HG02885 (cell line): ENCODE results near the gene SCN1A.
"Not testable (repeated sequence)": the region's sequence is repeated elsewhere in the genome, so short reads cannot be mapped to it uniquely, and the experiment has no call there.

Experiments used
- ATAC-seq: cut with Tn5 transposase; IDR thresholded peaks from one replicate; pipeline ENCODE4 v1.9.1; 2021; ENCODE audit warnings: mild to moderate bottlenecking; ENCODE audit not compliant: unreplicated experiment, poor library complexity

SCN1A gene

DNA sequence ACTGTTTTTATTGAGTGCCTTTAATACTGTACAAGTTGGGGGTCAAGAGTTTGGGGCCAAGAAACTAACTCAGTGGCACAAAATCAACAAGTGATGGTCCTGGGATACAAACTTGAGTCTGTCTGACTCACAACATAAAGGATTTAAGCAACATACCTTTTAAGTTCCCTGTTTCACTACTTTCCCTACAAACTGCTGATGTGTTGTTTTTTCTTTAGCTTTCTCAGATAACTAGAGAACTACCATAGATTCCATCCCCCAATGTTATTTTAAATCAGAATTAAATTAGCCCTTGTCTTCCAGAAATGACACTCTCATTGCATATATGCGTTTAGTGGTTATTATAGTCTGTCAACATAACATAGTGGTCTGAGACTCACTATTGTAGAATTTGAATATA, 116.2 kb downstream of the SCN1A start:
- no peak for ATAC-seq

DNA sequence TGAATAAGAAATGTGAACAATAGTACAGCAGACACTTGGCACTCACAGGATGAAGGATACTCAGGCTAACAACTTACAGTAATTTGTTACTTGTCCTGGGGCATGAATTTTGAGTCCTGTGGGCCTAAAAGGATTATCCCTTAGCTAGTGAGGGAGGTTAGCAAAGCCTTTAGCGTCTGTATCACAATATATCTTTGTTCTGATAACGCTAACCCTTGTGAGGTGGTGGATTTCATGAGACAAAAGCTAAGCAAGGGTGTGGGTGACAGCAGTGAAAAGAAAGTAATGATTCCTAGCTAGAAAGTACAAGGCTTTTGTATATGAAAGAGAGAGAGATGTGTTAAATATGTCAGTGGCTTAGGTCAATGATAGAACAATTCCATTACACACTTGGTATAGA, 127.4 kb downstream of the SCN1A start:
- no peak for ATAC-seq

DNA sequence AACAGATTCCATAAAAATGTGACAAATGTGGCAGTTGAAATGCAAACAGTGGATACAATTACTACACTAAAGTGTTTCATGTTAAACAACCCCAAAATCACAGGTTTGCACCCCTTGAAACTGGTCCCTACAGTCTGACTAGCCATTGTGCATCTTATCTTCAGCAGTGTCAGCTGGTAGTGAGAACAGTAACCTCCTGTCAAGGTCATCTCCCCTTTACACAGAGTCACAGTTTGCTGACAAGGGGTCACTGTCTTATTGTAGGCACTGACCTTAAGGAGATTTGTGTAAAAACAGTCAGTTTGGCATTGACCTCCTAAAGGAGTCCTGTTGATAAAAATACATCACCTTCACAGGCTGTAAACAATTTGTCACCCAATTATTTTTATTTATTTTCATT, 137.0 kb downstream of the SCN1A start:
- no peak for ATAC-seq

DNA sequence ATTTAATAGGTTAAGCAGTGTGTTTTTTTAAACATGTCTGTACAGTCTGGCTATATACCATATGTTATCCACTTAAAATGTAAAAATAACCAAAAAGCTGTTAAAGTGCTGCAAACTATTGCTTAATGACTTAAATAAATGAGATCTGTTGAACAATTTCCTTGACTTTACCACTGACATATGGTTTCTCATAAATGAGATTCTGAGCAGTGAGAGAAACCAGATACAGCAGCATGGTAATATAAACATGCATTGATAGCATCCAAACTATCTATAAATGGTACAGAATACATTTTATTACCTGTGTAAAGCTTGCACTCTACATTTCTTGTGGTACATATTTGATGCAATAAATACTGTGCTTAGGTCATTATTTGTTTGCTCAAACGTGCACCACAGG, 138.0 kb downstream of the SCN1A start:
- no peak for ATAC-seq

DNA sequence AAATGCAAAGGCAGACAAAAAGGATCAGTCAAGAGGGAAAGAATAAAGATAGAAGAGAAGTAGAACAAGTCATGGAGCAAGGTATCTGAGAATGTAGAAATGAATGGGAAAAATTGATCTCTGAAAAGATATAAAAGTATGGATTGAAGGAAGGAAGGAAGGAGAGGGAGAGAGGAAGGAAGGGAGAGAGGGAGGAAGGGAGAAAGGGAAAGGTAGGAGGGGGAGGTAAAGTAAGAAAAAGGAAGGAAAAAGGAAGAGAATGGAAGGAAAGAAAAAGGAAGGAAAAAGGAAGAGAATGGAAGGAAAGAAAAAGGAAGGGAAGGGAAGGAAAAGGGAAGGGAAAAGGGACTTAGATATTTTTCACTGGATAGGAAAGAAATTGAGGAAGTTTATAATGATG, 142.7 kb downstream of the SCN1A start:
- no peak for ATAC-seq

DNA sequence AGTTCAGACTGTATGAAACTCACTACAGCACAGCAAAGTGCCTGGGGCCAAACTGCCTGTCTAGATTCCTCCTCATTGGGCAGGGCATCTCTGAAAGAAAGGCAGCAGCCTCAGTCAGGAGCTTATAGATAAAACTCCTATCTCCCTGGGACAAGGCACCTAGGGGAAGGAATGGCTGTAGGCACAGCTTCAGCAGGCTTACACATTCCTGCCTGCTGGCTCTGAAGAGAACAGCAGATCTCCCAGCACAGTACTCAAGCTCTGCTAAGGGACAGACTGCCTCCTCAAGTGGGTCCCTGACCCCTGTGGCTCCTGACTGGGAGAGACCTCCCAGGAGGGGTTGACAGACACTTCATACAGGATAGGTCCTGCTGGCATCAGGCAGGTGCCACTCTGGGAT, 155.7 kb downstream of the SCN1A start:
- ATAC-seq, result not testable (repeated sequence)

DNA sequence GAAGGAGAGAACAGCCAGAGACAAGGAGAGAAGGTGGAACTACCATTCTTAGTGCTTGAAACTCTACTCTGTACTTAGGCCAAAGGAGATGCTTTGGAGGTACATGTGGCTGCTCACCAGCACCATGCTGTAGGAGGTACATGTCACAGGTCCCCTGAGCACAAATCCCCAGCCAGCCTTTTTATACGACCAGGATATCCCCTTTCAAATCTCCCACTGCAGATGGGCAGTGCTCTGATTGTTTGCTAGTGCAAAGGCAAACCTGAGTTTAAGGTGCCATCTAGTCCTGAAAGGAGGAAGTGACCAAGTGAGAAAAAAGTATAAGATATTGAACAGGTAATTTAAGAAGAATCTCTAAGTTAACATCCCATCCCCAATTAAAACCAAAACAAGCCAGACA, 157.2 kb downstream of the SCN1A start:
- peak; percentile 52 for ATAC-seq

DNA sequence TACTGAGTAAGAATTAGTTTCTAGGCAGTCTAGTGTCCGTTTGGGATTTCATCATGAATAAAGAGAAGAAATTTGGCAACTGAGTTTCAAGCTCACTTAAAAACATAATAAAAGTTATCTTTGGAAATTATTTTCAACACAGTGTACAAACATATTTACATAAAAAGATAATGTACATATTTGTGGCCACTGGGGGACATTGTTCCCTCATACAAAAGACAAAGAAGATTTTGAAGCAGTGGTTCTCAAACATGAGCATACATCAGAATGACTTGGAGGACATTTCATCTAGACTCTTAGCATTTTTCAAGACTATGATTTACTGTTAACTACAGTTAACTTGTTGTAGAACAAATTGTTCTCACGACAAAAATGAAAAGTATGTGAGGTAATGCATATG, 158.6 kb downstream of the SCN1A start:
- no peak for ATAC-seq

DNA sequence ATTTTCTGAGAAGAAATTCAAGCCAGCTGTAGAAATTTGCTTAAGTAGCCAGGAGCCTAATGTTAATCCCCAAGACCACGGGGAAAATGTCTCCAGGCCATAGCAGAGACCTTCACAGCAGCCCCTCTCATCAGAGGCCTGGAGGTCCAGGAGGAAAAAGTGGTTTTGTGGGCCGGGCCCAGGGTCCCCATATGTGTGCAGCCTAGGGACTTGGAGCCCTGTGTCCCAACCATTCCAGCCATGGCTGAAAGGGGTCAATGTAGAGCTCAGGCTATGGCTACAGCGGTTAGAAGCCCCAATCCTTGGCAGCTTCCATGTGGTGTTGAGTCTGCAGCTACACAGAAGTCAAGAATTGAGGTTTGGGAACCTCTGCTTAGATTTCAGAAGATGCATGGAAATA, 160.1 kb downstream of the SCN1A start:
- ATAC-seq, result no peak

DNA sequence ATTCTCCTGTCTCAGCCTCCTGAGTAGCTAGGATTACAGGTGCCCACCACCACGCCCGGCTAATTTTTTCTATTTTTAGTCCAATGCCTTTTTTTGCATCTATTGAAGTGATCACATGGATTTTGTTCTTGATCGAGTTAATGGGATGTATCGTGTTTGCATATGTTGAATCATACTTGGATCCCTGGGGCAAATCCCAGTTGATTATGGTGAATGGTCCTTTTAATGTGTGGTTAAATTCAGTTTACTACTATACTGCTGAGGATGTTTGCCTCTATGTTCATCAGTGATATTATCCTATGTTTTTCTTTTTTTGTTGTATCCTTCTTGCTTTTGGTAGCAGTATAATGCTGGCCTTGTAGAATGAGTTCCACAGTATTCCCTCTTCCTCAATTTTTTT, 166.0 kb downstream of the SCN1A start:
- ATAC-seq, result no peak

DNA sequence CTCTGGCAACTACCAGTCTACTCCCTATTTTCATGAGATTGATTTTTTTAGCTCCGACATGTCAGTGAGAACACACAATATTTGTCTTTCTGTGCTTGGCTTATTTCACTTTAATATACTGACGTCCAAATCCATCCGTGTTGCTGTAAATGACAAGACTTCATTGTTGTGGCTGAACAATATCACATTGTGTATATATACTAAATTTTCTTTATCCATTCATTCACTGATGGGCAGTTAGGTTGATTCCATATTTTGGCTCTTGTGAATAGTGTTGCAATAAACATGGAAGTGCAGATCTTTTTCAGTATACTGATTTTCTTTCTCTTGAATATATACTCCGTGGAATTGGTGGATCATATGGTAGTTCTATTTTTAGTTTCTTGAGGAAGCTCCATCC, 168.4 kb downstream of the SCN1A start:
- no peak for ATAC-seq

DNA sequence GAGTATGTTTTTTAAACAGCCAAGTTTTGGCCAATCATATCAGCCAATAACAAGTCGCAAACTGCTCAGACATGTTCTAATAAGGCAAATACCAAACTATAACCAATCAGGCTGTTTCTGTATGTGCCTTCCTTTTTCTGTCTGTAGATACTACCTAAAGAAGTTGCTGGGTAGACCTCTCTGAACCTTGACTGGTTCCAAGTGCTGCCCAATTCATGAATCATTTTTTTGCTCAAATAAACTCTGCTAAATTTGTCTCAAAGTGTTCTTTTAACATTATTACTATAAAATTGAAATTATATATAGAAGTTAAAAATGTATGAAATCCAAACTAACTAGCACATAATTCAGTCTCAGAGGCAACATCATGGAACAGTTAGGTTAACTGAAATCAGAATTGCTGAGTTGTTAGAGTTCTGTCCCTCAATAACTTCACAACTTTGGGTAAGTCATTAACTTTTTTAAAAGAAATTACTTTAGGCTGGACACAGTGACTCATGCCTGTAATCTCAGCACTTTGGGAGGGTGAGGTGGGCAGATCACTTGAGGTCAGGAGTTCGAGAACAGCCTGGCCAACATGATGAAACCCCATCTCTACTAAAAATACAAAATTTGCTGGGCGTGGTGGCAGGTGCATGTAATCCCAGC, 169.4 kb downstream of the SCN1A start:
- ATAC-seq, result no peak

DNA sequence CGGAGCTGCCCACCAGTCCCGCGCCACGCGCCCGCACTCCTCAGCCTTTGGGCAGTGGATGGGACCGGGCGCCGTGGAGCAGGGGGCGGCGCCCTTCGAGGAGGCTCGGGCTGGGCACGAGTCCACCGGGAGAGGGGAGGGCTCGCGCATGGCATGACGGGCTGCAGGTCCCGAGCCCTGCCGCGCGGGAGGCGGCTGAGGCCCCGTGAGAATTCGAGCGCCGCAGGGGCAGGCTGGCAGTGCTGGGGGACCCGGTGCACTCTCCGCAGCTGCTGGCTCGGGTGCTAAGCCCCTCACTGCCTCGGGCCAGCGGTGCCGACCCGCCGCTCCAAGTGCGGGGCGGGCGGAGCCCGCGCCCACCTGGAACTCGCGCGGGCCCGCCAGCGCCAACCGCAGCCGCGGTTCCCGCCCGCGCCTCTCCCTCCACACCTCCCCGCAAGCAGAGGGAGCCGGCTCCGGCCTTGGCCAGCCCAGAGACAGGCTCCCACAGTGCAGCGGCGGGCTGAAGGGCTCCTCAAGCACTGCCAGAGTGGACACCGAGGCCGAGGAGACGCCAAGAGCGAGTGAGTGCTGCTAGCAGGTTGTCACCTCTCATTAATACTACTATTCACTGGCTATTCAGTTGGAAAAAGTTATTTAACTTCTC, 170.7 kb downstream of the SCN1A start:
- ATAC-seq, result no peak

DNA sequence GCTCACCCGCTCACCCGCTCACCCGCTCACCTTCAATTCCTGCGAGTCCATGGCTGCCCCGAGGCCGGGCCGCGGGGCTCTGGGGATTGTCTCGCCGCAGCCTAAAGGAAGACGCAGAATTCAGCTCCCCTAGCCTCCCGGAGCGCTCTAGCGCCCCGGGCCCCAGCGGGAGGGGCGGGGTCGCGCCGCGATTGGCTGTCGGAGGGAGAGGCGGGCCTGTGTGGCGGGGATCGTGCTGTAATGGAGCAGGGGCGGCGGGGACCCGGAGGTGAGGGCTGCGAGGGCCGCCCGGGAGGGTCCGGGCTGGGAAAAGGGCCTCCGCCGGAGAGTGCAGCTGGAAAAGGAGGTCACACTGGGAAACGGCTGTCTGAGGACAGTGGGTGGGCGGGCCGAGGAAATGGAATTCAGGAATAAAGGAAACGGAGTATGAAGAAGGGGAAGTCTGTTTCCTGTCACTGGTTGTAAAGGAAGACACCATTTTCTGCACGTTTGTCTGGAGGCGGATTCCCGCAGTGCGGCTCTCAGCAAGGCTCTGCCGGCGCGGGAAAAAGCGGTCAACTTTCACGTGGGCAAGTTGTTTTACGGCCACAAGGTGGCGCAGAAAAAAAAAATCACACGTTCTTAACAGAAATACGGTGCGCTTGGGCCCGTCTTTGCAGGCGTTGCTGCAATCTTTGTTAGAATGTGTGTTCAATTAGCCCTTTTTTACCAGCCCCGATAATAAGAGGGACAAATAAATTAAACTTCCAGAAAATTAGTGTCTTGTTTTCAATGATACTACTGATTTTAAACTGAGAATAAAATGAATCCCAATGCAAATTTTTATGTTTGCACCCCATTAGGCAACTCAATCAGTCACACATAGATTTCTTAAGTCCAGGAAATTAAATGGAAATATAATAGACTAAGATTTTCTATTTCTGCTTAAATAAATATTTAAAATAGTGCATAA, 173.9 kb downstream of the SCN1A start, which contains the start of gene TTC21B:
Gene TTC21B (minus strand): TSS at position 122 of the 952 bp plus-strand sequence. CDS start 71 bp downstream, at position 51.
- ATAC-seq, result peak; percentile 95

DNA sequence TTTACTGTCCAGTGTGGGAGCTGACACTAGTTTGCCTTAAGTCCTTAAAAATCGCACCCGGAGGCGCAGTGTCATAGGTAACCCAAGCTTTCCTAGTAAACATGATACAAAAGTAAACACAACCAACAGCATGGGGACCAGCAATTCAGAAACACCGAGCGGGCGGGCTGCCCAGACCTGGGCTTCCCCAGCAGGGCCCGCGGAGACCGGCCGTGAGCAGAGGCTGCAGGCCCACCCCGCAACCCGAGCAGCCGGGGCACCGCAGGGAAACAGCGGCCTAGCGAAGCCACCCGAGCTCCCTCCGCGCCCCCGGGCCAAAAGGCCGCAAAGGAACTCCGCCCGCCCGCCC, 174.5 kb downstream of the SCN1A start:
- peak; percentile 37 for ATAC-seq

DNA sequence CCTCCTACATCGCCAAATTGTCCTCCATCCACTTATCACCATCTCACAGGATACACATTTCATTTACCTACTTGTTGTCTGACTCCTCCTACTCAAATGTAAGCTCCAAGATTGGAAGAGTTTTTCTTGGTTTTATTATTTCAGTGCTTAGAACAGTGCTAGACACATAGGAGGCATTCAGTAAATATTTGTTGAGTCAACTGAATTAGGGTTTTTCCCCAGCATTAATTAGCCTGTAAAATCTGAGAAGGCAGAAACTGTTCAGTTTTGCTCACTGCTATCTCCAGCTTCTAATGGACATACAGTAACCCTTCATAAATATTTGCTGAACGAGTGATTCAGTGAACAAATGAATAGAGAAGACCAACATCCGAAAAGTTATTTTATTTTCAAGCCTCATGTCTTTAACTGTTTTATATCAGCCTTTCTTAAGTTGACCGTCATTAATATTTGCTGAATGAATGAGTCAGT, 175.0 kb downstream of the SCN1A start:
- ATAC-seq, result no peak

DNA sequence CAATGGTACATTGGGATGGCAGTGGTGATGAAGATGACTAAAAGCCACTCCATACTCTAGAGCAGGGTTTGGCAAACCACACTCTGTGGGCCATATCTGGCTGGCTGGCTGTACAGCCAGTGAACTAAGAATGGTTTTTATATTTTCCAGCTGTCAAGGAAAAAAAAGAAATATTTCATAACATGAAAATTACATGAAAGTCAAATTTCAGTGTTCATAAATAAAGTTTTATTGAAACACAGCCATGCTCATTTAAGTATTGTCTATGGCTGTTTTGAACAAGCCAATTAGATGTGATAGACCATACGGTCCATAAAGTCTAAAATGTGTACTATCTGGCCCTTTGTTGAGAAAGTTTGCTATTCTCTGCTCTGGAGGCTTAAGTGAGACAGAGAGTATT, 175.7 kb downstream of the SCN1A start:
- no peak for ATAC-seq

DNA sequence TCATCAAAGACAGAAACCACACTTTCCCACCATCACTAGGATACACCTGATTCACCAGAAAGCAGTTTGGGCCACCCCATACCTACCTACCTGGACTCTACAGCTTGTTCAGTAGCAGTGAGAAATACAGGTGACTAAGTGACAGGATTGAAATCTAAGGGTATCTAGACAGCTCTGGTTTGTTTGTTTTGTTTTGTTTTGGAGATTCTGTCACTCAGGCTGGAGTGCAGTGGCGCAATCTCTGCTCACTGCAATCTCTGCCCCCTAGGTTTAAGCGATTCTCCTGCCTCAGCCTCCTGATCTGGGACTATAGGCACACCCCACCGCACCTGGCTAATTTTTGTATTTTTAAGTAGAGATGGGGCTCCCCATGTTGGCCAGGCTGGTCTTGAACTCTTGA, 177.4 kb downstream of the SCN1A start:
- ATAC-seq, result no peak

DNA sequence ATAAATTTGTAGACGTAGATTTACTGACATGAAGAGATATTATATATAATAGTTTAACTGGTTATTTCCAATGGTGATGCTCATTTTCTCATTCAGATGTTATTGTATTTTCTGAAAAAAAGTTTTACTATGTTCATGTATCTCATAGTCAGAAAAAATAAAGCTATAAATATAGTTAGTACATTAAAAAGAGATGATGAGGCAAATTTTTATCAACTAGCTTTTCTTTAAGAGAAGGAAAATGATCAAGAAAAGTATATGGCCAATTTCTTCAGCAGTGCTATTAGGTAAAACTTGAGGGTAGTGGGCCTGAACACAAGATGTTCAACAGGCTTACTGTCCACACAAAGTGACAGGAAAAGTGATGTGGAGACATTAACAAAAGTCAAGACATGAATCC, 186.0 kb downstream of the SCN1A start:
- ATAC-seq, result no peak

DNA sequence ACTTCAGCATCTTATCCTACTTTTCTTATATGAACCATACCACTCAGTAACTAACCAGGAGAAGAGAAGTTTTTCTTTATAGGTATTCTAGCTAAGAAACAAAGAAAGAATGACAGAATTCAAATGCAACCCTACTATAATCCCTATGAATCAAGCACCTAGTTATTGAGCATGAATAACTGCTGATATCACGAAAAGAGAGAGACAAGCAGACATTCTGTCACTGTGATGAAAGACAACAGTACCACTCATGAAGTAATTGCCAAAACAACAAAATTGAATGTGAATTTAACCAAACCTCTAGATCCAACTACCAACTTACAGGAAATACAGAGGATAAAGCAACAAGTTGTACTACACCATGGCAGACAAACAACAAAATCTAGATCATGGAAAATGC, 189.6 kb downstream of the SCN1A start:
- ATAC-seq, result no peak
